GM12874 (cell line): ENCODE results near the gene SH3YL1.

Source experiments
- CTCF ChIP-seq: IDR thresholded peaks from 2 replicates; pipeline ENCODE4 v1.5.1; 2011; ENCODE audit warnings: low read depth, mild to moderate bottlenecking, control low read depth, low read length, moderate library complexity; ENCODE audit not compliant: insufficient read depth

The SH3YL1 gene

GRCh38 chr2:270861-271260 lies 7.0 kb upstream of the SH3YL1 start:
- TF ChIP-seq CTCF, result no peak

DNA sequence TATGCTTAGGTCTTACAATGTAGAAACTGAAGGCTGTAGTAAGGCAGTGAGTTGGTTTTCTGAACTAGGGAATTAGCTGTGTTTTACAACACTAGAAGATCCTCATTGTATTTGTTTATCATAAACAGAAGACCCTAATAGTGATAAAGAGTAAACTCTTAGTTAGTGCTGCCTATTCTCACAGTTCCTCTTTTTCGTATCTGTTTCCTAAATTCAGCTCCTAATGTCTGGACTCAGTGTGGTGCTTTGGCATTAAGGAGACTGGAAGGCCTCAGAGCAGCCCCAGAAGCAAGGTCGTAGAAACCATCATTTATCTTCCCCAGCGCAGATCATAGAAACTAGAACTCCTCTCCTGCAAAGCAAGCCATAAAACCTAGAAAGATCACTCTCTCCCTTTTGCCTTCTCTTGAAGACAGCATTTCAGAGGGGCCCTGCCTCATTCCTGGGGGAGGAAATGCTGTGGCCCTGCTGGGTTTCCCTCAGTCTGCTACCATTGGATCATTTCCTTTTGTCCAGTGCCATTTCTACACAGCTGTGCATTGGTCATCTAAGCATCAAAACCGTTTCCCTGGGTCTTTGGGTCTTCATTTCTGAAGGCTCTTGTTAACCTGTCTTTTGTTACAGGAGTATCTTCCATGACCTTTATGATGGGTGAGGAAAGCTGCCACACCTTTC lies 5.7 kb upstream of the SH3YL1 start:
- TF ChIP-seq CTCF, result no peak

DNA sequence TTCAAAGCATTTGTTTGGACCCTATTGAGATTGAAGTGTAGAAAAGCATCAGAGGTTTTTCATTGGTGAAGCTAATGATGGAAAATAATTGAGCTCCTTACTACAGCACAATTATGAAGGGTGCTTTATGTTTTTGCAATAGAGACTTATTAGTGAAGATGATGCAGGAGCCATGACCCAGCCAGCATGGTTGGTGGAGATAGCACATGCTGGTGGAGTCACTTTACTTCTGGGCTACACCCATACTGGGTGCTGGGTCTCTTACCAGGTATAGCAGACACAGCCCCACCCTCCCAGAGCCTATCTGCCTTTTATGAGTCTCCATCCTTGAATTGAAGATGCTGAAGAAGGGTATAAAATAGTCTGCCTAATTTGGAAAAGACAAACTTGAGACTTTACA lies 4.5 kb upstream of the SH3YL1 start:
- TF ChIP-seq CTCF, result no peak

- peak; percentile 12; the same call in 1 of the 2 replicates for TF ChIP-seq CTCF
Observed at GRCh38 chr2:264493-265468, 949 bp upstream of the SH3YL1 start, which contains the start of gene ACP1. TSS of gene ACP1 (plus strand) at chr2:264947. CDS start at chr2:264965, 18 bp downstream.

- TF ChIP-seq CTCF, result no peak
Observed at GRCh38 chr2:263022-263738, 652 bp downstream of the SH3YL1 start.

DNA sequence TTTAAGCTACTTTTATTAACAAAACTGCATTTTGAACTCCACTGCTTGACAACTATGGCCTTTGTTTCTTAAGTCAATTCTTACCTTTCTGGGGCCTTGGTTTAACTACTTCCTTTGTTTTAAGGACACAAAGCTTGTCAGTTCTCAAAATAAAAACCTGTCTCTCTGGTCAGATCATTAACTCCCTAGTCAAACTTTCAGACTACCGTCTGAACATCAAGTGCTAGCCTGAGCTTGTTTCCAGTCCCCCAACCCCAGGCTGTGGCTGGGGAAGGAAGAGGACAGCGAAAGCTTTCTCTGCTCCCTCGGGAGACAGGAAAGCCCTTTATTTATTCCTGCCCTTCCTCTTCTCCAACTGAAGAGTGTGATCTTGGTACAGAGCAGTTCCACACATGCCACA lies 1.7 kb downstream of the SH3YL1 start:
- no peak for TF ChIP-seq CTCF

- no peak for TF ChIP-seq CTCF
Observed at GRCh38 chr2:260507-261161, 3.2 kb downstream of the SH3YL1 start.
